Parathyroid adenoma (tissue), 2 donors: ENCODE data around the gene MCIDAS.

Experiments used
- H2AFZ ChIP-seq: fragments of 300-600 bp; sonication (generic); one replicate; pipeline ENCODE4 v1.7.0; 2017; ENCODE audit warnings: antibody characterized with exemption, mild to moderate bottlenecking
- H3K27ac ChIP-seq: fragments of 300-600 bp; sonication (generic); one replicate; pipeline ENCODE4 v1.7.0; 2017
- H3K27me3 ChIP-seq: fragments of 300-600 bp; sonication (generic); one replicate; pipeline ENCODE4 v1.7.0; 2017; ENCODE audit warnings: low read length; ENCODE audit not compliant: control insufficient read depth, insufficient read depth
- H3K36me3 ChIP-seq: fragments of 300-600 bp; sonication (generic); one replicate; pipeline ENCODE4 v1.7.0; 2017; ENCODE audit warnings: low read length; ENCODE audit not compliant: control insufficient read depth, insufficient read depth
- H3K4me1 ChIP-seq: fragments of 300-600 bp; sonication (generic); one replicate; pipeline ENCODE4 v1.7.0; 2017; ENCODE audit warnings: control low read depth
- H3K4me2 ChIP-seq: fragments of 300-600 bp; sonication (generic); one replicate; pipeline ENCODE4 v1.7.0; 2017; ENCODE audit warnings: low read length
- H3K4me3 ChIP-seq: fragments of 300-600 bp; sonication (generic); one replicate; pipeline ENCODE4 v1.7.0; 2017; ENCODE audit warnings: low read depth, low read length
- H3K79me2 ChIP-seq: fragments of 300-600 bp; sonication (generic); one replicate; pipeline ENCODE4 v1.7.0; 2017; ENCODE audit warnings: control low read depth
- H3K9ac ChIP-seq: fragments of 300-600 bp; sonication (generic); one replicate; pipeline ENCODE4 v1.7.0; 2017; ENCODE audit warnings: mild to moderate bottlenecking
- H3K9me3 ChIP-seq: fragments of 300-600 bp; sonication (generic); one replicate; pipeline ENCODE4 v1.7.0; 2017; ENCODE audit warnings: low read length; ENCODE audit not compliant: control insufficient read depth
- TF ChIP-seq, protein P1 (sequence below): fragments of 300-600 bp; sonication (generic); IDR thresholded peaks from one replicate; pipeline ENCODE4 v1.7.0; 2017; ENCODE audit warnings: antibody characterized with exemption, mild to moderate bottlenecking
- donor health status: primary hyperparathyroidism.

MCIDAS gene

GRCh38 chr5:55172051-55172899, 54.8 kb downstream of the MCIDAS start:
- H2AFZ ChIP-seq, result peak overlapping the region; percentile 61
- no peaks in the 10 kb centered on the region for H3K79me2 ChIP-seq
- no peaks in the 10 kb centered on the region for H3K27me3 ChIP-seq
- peak overlapping the region; percentile 68 for H3K4me3 ChIP-seq
- peak overlapping the region; percentile 96 for H3K4me2 ChIP-seq
- no peak overlapping the region for H3K27ac ChIP-seq
- no peak overlapping the region for H3K9ac ChIP-seq
- H3K9me3 ChIP-seq, result no peaks in the 10 kb centered on the region
- TF ChIP-seq, protein P1, sequence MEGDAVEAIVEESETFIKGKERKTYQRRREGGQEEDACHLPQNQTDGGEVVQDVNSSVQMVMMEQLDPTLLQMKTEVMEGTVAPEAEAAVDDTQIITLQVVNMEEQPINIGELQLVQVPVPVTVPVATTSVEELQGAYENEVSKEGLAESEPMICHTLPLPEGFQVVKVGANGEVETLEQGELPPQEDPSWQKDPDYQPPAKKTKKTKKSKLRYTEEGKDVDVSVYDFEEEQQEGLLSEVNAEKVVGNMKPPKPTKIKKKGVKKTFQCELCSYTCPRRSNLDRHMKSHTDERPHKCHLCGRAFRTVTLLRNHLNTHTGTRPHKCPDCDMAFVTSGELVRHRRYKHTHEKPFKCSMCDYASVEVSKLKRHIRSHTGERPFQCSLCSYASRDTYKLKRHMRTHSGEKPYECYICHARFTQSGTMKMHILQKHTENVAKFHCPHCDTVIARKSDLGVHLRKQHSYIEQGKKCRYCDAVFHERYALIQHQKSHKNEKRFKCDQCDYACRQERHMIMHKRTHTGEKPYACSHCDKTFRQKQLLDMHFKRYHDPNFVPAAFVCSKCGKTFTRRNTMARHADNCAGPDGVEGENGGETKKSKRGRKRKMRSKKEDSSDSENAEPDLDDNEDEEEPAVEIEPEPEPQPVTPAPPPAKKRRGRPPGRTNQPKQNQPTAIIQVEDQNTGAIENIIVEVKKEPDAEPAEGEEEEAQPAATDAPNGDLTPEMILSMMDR, result peak; percentile 89
- H3K36me3 ChIP-seq, result no peaks in the 10 kb centered on the region
- H3K4me1 ChIP-seq, result peaks cover 3% of the 10 kb centered on the region

DNA sequence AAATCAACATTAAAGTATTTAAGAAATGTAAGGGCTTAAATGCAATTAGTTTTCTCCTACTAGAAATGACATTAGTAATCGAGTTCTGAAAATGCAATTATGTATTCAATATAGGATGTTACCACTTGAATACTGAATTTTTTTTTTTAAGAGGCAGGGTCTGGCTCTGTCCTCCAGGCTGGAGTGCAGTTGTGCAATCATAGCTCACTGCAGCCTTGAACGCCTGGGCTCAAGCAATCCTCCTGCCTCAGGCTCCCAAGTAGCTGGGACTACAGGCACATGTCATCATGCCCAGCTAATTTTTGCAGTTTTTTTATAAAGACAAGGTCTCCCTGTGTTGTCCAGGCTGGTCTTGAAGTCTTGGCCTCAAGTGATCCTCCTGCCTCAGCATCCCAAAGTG, 55.6 kb downstream of the MCIDAS start:
- peaks cover 3% of the 10 kb centered on the region for H3K4me1 ChIP-seq
- H2AFZ ChIP-seq, result no peak overlapping the region
- no peak overlapping the region for H3K4me2 ChIP-seq
- no peak overlapping the region for H3K27ac ChIP-seq
- no peaks in the 10 kb centered on the region for H3K36me3 ChIP-seq
- H3K9ac ChIP-seq, result no peak overlapping the region
- H3K79me2 ChIP-seq, result no peaks in the 10 kb centered on the region
- no peaks in the 10 kb centered on the region for H3K27me3 ChIP-seq
- TF ChIP-seq, protein P1, result no peak
- no peak overlapping the region for H3K4me3 ChIP-seq
- H3K9me3 ChIP-seq, result no peaks in the 10 kb centered on the region
